K562 (cell line): ENCODE data around the gene CNRIP1. TPM values are rescaled to one million over a fixed set of nuclear protein-coding genes. Genes with fewer than 3 reads are reported as not detected.

Experiments used
- ATF7 ChIP-seq: fragments of 450-650 bp; IDR thresholded peaks from 2 replicates; pipeline ENCODE4 v1.7.1; 2014; ENCODE audit warnings: mild to moderate bottlenecking, moderate library complexity
- BCL6 ChIP-seq: fragments of 250-450 bp; sonication (Bioruptor Pico); IDR thresholded peaks from 2 replicates; pipeline ENCODE4 v1.4.0; 2020
- E2F3 ChIP-seq: fragments of 250-450 bp; sonication (Bioruptor Pico); IDR thresholded peaks from 2 replicates; pipeline ENCODE4 v1.4.0; 2020; ENCODE audit warnings: mild to moderate bottlenecking
- GATAD2A ChIP-seq: fragments of 450-650 bp; IDR thresholded peaks from 2 replicates; pipeline ENCODE4 v1.6.1; 2017
- KDM2B ChIP-seq: fragments of 250-450 bp; sonication (Bioruptor Pico); IDR thresholded peaks from 2 replicates; pipeline ENCODE4 v1.8.0; 2021; ENCODE audit warnings: mild to moderate bottlenecking, moderate library complexity
- KLF1 ChIP-seq: fragments of 450-650 bp; IDR thresholded peaks from 2 replicates; pipeline ENCODE4 v1.6.1; 2016; ENCODE audit warnings: missing genetic modification characterization, missing compliant biosample characterization
- NFIC ChIP-seq: fragments of 450-650 bp; IDR thresholded peaks from 2 replicates; pipeline ENCODE4 v1.6.1; 2017; ENCODE audit warnings: mild to moderate bottlenecking, inconsistent platforms
- NR3C1 ChIP-seq: sonication (generic); formaldehyde crosslinking; IDR thresholded peaks from 2 replicates; pipeline ENCODE4 v1.8.1; 2022; ENCODE audit warnings: missing genetic modification reagents
- PKNOX1 ChIP-seq: fragments of 450-650 bp; IDR thresholded peaks from 2 replicates; pipeline ENCODE4 v1.6.1; 2016
- RBM34 ChIP-seq: fragments of 200-400 bp; formaldehyde crosslinking; IDR thresholded peaks from 2 replicates; pipeline ENCODE4 v1.6.1; 2018; ENCODE audit warnings: low read length, borderline replicate concordance; ENCODE audit not compliant: insufficient read depth
- RFX1 ChIP-seq: fragments of 450-650 bp; IDR thresholded peaks from 2 replicates; pipeline ENCODE4 v1.6.1; 2016; ENCODE audit warnings: mild to moderate bottlenecking, moderate library complexity
- STAT6 ChIP-seq: sonication (generic); formaldehyde crosslinking; IDR thresholded peaks from 2 replicates; pipeline ENCODE4 v1.8.1; 2023; ENCODE audit warnings: mild to moderate bottlenecking, missing genetic modification reagents
- TAF1 ChIP-seq: IDR thresholded peaks from 2 replicates; pipeline ENCODE4 v1.6.1; 2011; ENCODE audit warnings: mild to moderate bottlenecking, low read length, moderate library complexity; ENCODE audit not compliant: insufficient read depth, control insufficient read depth, severe bottlenecking; ENCODE audit errors: extremely low read depth
- TBP ChIP-seq: optimal IDR thresholded peaks from 2 replicates; pipeline ENCODE3; 2011; ENCODE audit warnings: low read depth, low read length, improper control_type of control experiment
- ZBTB1 ChIP-seq: sonication (generic); formaldehyde crosslinking; IDR thresholded peaks from 2 replicates; pipeline ENCODE4 v1.8.1; 2023; ENCODE audit warnings: missing genetic modification reagents, low read depth, mild to moderate bottlenecking, borderline replicate concordance
- ZKSCAN3 ChIP-seq: fragments of 250-450 bp; sonication (Bioruptor Pico); IDR thresholded peaks from 2 replicates; pipeline ENCODE4 v1.4.0; 2020
- ZNF140 ChIP-seq: fragments of 250-450 bp; sonication (Bioruptor Pico); IDR thresholded peaks from 2 replicates; pipeline ENCODE4 v1.8.0; 2021; ENCODE audit warnings: moderate library complexity, mild to moderate bottlenecking, inconsistent platforms
- ZNF174 ChIP-seq: fragments of 250-450 bp; sonication (Bioruptor Pico); IDR thresholded peaks from 2 replicates; pipeline ENCODE4 v1.4.0; 2020; ENCODE audit warnings: mild to moderate bottlenecking
- ZNF224 ChIP-seq: sonication (generic); formaldehyde crosslinking; IDR thresholded peaks from 2 replicates; pipeline ENCODE4 v1.8.0; 2022; ENCODE audit warnings: mild to moderate bottlenecking, missing genetic modification reagents
- ZNF282 ChIP-seq: sonication (generic); formaldehyde crosslinking; IDR thresholded peaks from 2 replicates; pipeline ENCODE4 v1.8.1; 2023; ENCODE audit warnings: missing genetic modification reagents
- ZNF41 ChIP-seq: fragments of 250-450 bp; sonication (Bioruptor Pico); conservative IDR thresholded peaks from 2 replicates; pipeline ENCODE4 v1.4.0; 2020; ENCODE audit warnings: mild to moderate bottlenecking
- ZNF707 ChIP-seq: fragments of 250-450 bp; sonication (Bioruptor Pico); conservative IDR thresholded peaks from 2 replicates; pipeline ENCODE4 v1.8.0; 2022; ENCODE audit warnings: inconsistent platforms, mild to moderate bottlenecking, moderate library complexity
- polyA plus RNA-seq, 8 experiments: library from polyadenylated mRNA; depleted of rRNA in 4 of 8; stranded (reverse) in 5 of 8; unstranded in 3 of 8; fragments of >200 nt; fragmentation: Nextera tagmentation in 2 of 8; fragmentation: Illumina TruSeq in 1 of 8; extraction: Ambion mirVana in 2 of 8; extraction: Trizol in 1 of 8; gene quantifications; 2 replicates each; pipeline versions ENCODE4 v1.2.1 to v1.2.3, GENCODE V29; 2011 to 2014; ENCODE audit warnings: inconsistent platforms in 1 of 8, missing spikeins in 1 of 8
- total RNA-seq, 7 experiments: library from RNA; depleted of rRNA in 6 of 7; stranded (reverse); fragments of >200 nt in 6 of 7; fragmentation: Illumina TruSeq in 2 of 7; extraction: Trizol in 2 of 7; gene quantifications; 2 replicates each; pipeline versions ENCODE4 v1.2.1 to v1.2.3, GENCODE V29; 2011 to 2021; ENCODE audit warnings: low replicate concordance in 1 of 7
- TF ChIP-seq, protein P1 (sequence below): sonication (generic); formaldehyde crosslinking; IDR thresholded peaks from 2 replicates; pipeline ENCODE4 v1.8.1; 2022; ENCODE audit warnings: missing genetic modification reagents
- TF ChIP-seq, protein P2 (sequence below): fragments of 250-450 bp; sonication (Bioruptor Pico); IDR thresholded peaks from 2 replicates; pipeline ENCODE4 v1.8.0; 2021; ENCODE audit warnings: borderline replicate concordance, mild to moderate bottlenecking, moderate library complexity; ENCODE audit not compliant: poor library complexity, severe bottlenecking

CNRIP1 gene
- total and polyA plus RNA-seq, 9 of the 15 experiments (the other 6 are each of a cell fraction or from before 2014, with no cell fraction given), result 0.59 to 2.1 (median 1.5) TPM

DNA sequence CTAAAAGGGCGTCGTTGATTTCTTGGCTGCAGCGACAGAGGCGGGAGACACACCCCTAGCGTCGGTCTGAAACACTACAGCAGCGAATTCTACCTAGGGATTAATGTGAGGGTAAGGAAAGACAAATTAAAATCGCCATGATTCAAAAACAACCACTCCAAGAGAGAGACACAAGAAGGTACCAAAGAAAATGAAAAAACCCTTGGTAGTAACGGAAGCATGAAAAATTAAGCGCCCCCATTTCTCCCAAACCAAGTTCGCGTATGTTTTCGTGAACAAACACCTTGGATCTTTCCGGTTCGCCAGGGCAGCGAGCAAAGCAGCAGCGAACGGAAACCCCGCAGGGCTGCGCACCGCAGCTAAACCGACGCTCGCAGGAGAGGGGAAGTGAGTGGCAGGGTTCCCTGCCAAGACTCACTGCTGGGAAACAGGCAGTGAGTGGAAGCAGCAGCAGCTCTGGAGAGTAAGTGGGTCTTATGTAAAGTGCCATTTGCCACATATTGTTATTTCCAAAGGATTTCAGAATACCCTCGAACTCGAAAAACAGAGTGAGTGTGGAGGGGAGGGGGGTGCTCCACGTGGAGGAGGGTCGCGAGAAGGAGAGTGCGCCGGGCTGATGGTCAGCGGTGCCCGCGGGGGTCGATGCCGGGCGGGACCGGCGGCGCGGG, 68.4 kb downstream of the CNRIP1 start (continued):
- TF ChIP-seq STAT6 (CRISPR knock-in tag) (0 out of 2 replicates have a peak, but pooled peaks have one; percentile 12), NFIC (0 out of 2 replicates have a peak, but pooled peaks have one; percentile 4), KLF1 (tag) (no peak), RFX1 (no peak), ZNF707 (CRISPR knock-in tag) (no peak), ZKSCAN3 (CRISPR knock-in tag) (no peak), ZNF140 (CRISPR knock-in tag) (no peak), NR3C1 (CRISPR knock-in tag) (no peak), PKNOX1 (peak; percentile 55; the same call in 1 of the 2 replicates), TBP (no peak), BCL6 (CRISPR knock-in tag) (no peak), ATF7 (0 out of 2 replicates have a peak, but pooled peaks have one; percentile 34), ZNF174 (no peak), RBM34 (no peak), ZNF41 (CRISPR knock-in tag) (no peak), ZNF282 (no peak), ZNF224 (CRISPR knock-in tag) (no peak), TAF1 (peak; percentile 41), E2F3 (no peak), ZBTB1 (CRISPR knock-in tag) (no peak), GATAD2A (no peak), KDM2B (CRISPR knock-in tag) (peak; percentile 52; the same call in 1 of the 2 replicates)
- TF ChIP-seq, protein P1, sequence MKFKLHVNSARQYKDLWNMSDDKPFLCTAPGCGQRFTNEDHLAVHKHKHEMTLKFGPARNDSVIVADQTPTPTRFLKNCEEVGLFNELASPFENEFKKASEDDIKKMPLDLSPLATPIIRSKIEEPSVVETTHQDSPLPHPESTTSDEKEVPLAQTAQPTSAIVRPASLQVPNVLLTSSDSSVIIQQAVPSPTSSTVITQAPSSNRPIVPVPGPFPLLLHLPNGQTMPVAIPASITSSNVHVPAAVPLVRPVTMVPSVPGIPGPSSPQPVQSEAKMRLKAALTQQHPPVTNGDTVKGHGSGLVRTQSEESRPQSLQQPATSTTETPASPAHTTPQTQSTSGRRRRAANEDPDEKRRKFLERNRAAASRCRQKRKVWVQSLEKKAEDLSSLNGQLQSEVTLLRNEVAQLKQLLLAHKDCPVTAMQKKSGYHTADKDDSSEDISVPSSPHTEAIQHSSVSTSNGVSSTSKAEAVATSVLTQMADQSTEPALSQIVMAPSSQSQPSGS (CRISPR knock-in tag), result no peak
- TF ChIP-seq, protein P2, sequence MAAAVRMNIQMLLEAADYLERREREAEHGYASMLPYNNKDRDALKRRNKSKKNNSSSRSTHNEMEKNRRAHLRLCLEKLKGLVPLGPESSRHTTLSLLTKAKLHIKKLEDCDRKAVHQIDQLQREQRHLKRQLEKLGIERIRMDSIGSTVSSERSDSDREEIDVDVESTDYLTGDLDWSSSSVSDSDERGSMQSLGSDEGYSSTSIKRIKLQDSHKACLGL (CRISPR knock-in tag), result no peak
